ENCODE measurements around the gene GPRC5C. TPM values are rescaled to one million over a fixed set of nuclear protein-coding genes. Genes with fewer than 3 reads are reported as not detected.

Gene GPRC5C
- total and polyA plus RNA-seq, 2 of the 13 experiments (the other 11 are each of a cell fraction or from before 2014, with no cell fraction given) = 85.6 to 300 TPM

GRCh38 chr17:74410001-74410443, 21.9 kb upstream of the GPRC5C start (continued):
- no peak for TF ChIP-seq MXI1 (IDR thresholded peaks at IDR 0.05; ENCODE audit: borderline replicate concordance, low read depth, low read length)
- no peak for TF ChIP-seq SUZ12 (IDR thresholded peaks at IDR 0.05; ENCODE audit: low read depth, low read length)
- no peak for TF ChIP-seq ZNF451 (CRISPR knock-in tag; IDR thresholded peaks at IDR 0.05)
- TF ChIP-seq ARID5B (CRISPR knock-in tag; IDR thresholded peaks at IDR 0.05) = no peak
- TF ChIP-seq SOX6 (IDR thresholded peaks at IDR 0.05) = no peak
- 0 out of 2 replicates have a peak, but pooled peaks have one; percentile 26 for TF ChIP-seq SOX6 (CRISPR knock-in tag; IDR thresholded peaks at IDR 0.05)
- TF ChIP-seq ZBTB37 (CRISPR knock-in tag; IDR thresholded peaks at IDR 0.05) = no peak
- no peak for TF ChIP-seq TFAP4 (IDR thresholded peaks at IDR 0.05; ENCODE audit: borderline replicate concordance, low read depth)
- TF ChIP-seq ETS1 (CRISPR knock-in tag; IDR thresholded peaks at IDR 0.05) = no peak
- no peak for TF ChIP-seq HBP1 (CRISPR knock-in tag; IDR thresholded peaks at IDR 0.05; ENCODE audit: low read depth)
- TF ChIP-seq PBX3 (CRISPR knock-in tag; IDR thresholded peaks at IDR 0.05; ENCODE audit: borderline replicate concordance) = no peak
- peak; percentile 37; the same call in 1 of the 2 replicates for TF ChIP-seq MED1 (CRISPR knock-in tag; IDR thresholded peaks at IDR 0.05)
- no peak for TF ChIP-seq RFX5 (IDR thresholded peaks at IDR 0.05; ENCODE audit: low read depth, low read length)
- no peak for TF ChIP-seq TEF (CRISPR knock-in tag; IDR thresholded peaks at IDR 0.05)
- no peak for TF ChIP-seq ZNF724P (CRISPR knock-in tag; IDR thresholded peaks at IDR 0.05; ENCODE audit: borderline replicate concordance)
- no peak for TF ChIP-seq MAF1 (CRISPR knock-in tag; IDR thresholded peaks at IDR 0.05; ENCODE audit: borderline replicate concordance)
- TF ChIP-seq ATAD3A (CRISPR knock-in tag; IDR thresholded peaks at IDR 0.05) = no peak
- TF ChIP-seq RBM22 (optimal IDR thresholded peaks at IDR 0.05; ENCODE audit: low read length) = no peak
- no peak for TF ChIP-seq DDIT3 (CRISPR knock-in tag; IDR thresholded peaks at IDR 0.05)

Measured in HepG2 (cell line).